Activated CD8-positive, alpha-beta memory T cell treated with anti-CD3 and anti-CD28 coated beads for 4 hours (primary cell): ENCODE data around the gene TCTN1.

Experiments
- DNase-seq, 2 donors: peaks; one replicate each; pipeline ENCODE4 v3.0.0-alpha.2; 2020; ENCODE audit warnings: low read depth in 2 of 2

The TCTN1 gene

GRCh38 chr12:110680032-110680431 is 66.1 kb downstream of the TCTN1 start:
- no peak for DNase-seq

GRCh38 chr12:110683888-110684287 is 70.0 kb downstream of the TCTN1 start:
- DNase-seq: no peak

GRCh38 chr12:110684312-110684836 is 70.4 kb downstream of the TCTN1 start:
- DNase-seq: no peak

GRCh38 chr12:110686294-110686903 is 72.5 kb downstream of the TCTN1 start:
- DNase-seq: no peak

- no peak for DNase-seq
Observed at GRCh38 chr12:110687396-110688169, 73.7 kb downstream of the TCTN1 start.

GRCh38 chr12:110688446-110689280 is 74.7 kb downstream of the TCTN1 start, which contains the start of gene HVCN1:
Gene HVCN1, minus strand, starts transcription at chr12:110689115. Its CDS starts 5,870 bp downstream, at chr12:110683245.
- DNase-seq: no peak

GRCh38 chr12:110689281-110690126 is 75.6 kb downstream of the TCTN1 start:
- DNase-seq: no peak

- no peak for DNase-seq
Observed at GRCh38 chr12:110690127-110690430, 76.2 kb downstream of the TCTN1 start.

- DNase-seq: no peak
Observed at GRCh38 chr12:110693731-110694130, 79.8 kb downstream of the TCTN1 start.

- DNase-seq: no peak
Observed at GRCh38 chr12:110694330-110694901, 80.5 kb downstream of the TCTN1 start.

- DNase-seq: no peak
Observed at GRCh38 chr12:110696283-110696682, 82.4 kb downstream of the TCTN1 start.

- DNase-seq: no peak
Observed at GRCh38 chr12:110697236-110697635, 83.3 kb downstream of the TCTN1 start.

GRCh38 chr12:110698171-110698902 is 84.4 kb downstream of the TCTN1 start:
- peak; percentile 51 for DNase-seq
